ENCODE measurements around the gene HIVEP1. TPM values are rescaled to one million over a fixed set of nuclear protein-coding genes. Genes with fewer than 3 reads are reported as not detected.

The HIVEP1 gene
- total RNA-seq, 1 donor from 2014 or later = 27.8 TPM

DNA sequence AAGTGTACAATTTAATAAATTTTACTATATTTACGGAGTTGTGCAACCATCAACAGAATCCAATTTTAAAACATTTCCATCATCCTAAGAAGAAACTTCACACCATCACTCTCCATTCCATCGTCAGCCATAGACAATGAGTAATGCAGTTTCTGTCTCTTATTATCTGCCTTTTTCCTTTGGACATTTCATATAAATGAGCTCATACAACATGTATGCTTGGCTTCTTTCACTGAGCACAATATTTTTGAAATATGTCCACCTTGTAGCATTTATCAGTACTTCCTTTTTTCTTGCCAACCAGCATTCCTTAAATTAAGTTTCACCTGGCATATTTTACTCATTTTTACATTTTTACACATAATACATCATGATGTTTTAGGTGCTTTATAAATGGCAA lies 22.7 kb upstream of the HIVEP1 start:
- no peak overlapping the region for H3K27ac Mint-ChIP-seq (ENCODE audit: unreplicated experiment)
- no peak overlapping the region for H3K4me3 Mint-ChIP-seq (ENCODE audit: unreplicated experiment)
- no peaks in the 10 kb centered on the region for H3K27me3 Mint-ChIP-seq (ENCODE audit: unreplicated experiment)
- peaks cover 9% of the 10 kb centered on the region for H3K4me1 Mint-ChIP-seq (ENCODE audit: unreplicated experiment)
- TF ChIP-seq, protein P1, sequence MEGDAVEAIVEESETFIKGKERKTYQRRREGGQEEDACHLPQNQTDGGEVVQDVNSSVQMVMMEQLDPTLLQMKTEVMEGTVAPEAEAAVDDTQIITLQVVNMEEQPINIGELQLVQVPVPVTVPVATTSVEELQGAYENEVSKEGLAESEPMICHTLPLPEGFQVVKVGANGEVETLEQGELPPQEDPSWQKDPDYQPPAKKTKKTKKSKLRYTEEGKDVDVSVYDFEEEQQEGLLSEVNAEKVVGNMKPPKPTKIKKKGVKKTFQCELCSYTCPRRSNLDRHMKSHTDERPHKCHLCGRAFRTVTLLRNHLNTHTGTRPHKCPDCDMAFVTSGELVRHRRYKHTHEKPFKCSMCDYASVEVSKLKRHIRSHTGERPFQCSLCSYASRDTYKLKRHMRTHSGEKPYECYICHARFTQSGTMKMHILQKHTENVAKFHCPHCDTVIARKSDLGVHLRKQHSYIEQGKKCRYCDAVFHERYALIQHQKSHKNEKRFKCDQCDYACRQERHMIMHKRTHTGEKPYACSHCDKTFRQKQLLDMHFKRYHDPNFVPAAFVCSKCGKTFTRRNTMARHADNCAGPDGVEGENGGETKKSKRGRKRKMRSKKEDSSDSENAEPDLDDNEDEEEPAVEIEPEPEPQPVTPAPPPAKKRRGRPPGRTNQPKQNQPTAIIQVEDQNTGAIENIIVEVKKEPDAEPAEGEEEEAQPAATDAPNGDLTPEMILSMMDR (IDR thresholded peaks at IDR 0.05) = no peak
- DNase-seq (ENCODE audit: extremely low spot score, unreplicated experiment) = no peak
- H3K9me3 Mint-ChIP-seq (ENCODE audit: unreplicated experiment) = no peaks in the 10 kb centered on the region
- no peaks in the 10 kb centered on the region for H3K36me3 Mint-ChIP-seq (ENCODE audit: unreplicated experiment)

- TF ChIP-seq, protein P1 (IDR thresholded peaks at IDR 0.05) = no peak
- Mint-ChIP-seq H3K4me3 (ENCODE audit: unreplicated experiment) (no peak overlapping the region), H3K9me3 (ENCODE audit: unreplicated experiment) (no peaks in the 10 kb centered on the region), H3K27me3 (ENCODE audit: unreplicated experiment) (no peaks in the 10 kb centered on the region), H3K27ac (ENCODE audit: unreplicated experiment) (no peak overlapping the region), H3K36me3 (ENCODE audit: unreplicated experiment) (no peaks in the 10 kb centered on the region), H3K4me1 (ENCODE audit: unreplicated experiment) (peaks cover 5% of the 10 kb centered on the region)
- DNase-seq (ENCODE audit: extremely low spot score, unreplicated experiment) = no peak
These were observed 20.0 kb upstream of the HIVEP1 start for GRCh38 chr6:11992086-11992485.

GRCh38 chr6:11994875-11995461 lies 17.1 kb upstream of the HIVEP1 start:
- Mint-ChIP-seq H3K9me3 (ENCODE audit: unreplicated experiment) (no peaks in the 10 kb centered on the region), H3K4me1 (ENCODE audit: unreplicated experiment) (peaks cover under 1% of the 10 kb centered on the region), H3K36me3 (ENCODE audit: unreplicated experiment) (no peaks in the 10 kb centered on the region), H3K4me3 (ENCODE audit: unreplicated experiment) (no peak overlapping the region), H3K27ac (ENCODE audit: unreplicated experiment) (no peak overlapping the region), H3K27me3 (ENCODE audit: unreplicated experiment) (no peaks in the 10 kb centered on the region)
- no peak for DNase-seq (ENCODE audit: extremely low spot score, unreplicated experiment)
- TF ChIP-seq, protein P1 (IDR thresholded peaks at IDR 0.05) = no peak

GRCh38 chr6:11996751-11997150 lies 15.4 kb upstream of the HIVEP1 start:
- Mint-ChIP-seq H3K4me3 (ENCODE audit: unreplicated experiment) (no peak overlapping the region), H3K9me3 (ENCODE audit: unreplicated experiment) (no peaks in the 10 kb centered on the region), H3K36me3 (ENCODE audit: unreplicated experiment) (no peaks in the 10 kb centered on the region), H3K4me1 (ENCODE audit: unreplicated experiment) (peaks cover 6% of the 10 kb centered on the region), H3K27ac (ENCODE audit: unreplicated experiment) (no peak overlapping the region), H3K27me3 (ENCODE audit: unreplicated experiment) (no peaks in the 10 kb centered on the region)
- TF ChIP-seq, protein P1 (IDR thresholded peaks at IDR 0.05) = no peak
- no peak for DNase-seq (ENCODE audit: extremely low spot score, unreplicated experiment)

- Mint-ChIP-seq H3K4me3 (ENCODE audit: unreplicated experiment) (no peak overlapping the region), H3K27me3 (ENCODE audit: unreplicated experiment) (no peaks in the 10 kb centered on the region), H3K36me3 (ENCODE audit: unreplicated experiment) (no peaks in the 10 kb centered on the region), H3K4me1 (ENCODE audit: unreplicated experiment) (peaks cover 6% of the 10 kb centered on the region), H3K27ac (ENCODE audit: unreplicated experiment) (no peak overlapping the region), H3K9me3 (ENCODE audit: unreplicated experiment) (no peaks in the 10 kb centered on the region)
- DNase-seq (ENCODE audit: extremely low spot score, unreplicated experiment) = no peak
- TF ChIP-seq, protein P1 (IDR thresholded peaks at IDR 0.05) = no peak
These were observed 12.9 kb upstream of the HIVEP1 start for GRCh38 chr6:11999246-11999645.
